ENCODE results near the gene MARVELD2.

GRCh38 chr5:69444127-69444754 lies 29.3 kb downstream of the MARVELD2 start:
- TF ChIP-seq CTCF (IDR thresholded peaks at IDR 0.05), result no peak
- no peak for TF ChIP-seq POLR2A (IDR thresholded peaks at IDR 0.05)

All from uterus (tissue), 2 donors.